Mesodermal cell (in vitro differentiated cells): ENCODE data around the gene RAD18.

Source experiments
- H3K27ac ChIP-seq: 2 replicates; pipeline ENCODE4 v1.7.0; 2013; ENCODE audit warnings: mild to moderate bottlenecking, low read depth, low read length, moderate library complexity; ENCODE audit not compliant: severe bottlenecking
- H3K36me3 ChIP-seq: 2 replicates; pipeline ENCODE4 v1.7.1; 2013; ENCODE audit warnings: mild to moderate bottlenecking, low read length, moderate library complexity; ENCODE audit not compliant: control insufficient read depth, insufficient read depth
- H3K4me1 ChIP-seq: one replicate; pipeline ENCODE4 v1.7.1; 2013; ENCODE audit warnings: mild to moderate bottlenecking, low read length; ENCODE audit not compliant: insufficient read depth, control insufficient read depth, poor library complexity, severe bottlenecking
- H3K4me3 ChIP-seq: 2 replicates; pipeline ENCODE4 v1.7.0; 2013; ENCODE audit warnings: low read length, control low read depth, mild to moderate bottlenecking; ENCODE audit not compliant: insufficient read depth, poor library complexity, severe bottlenecking; ENCODE audit errors: extremely low read depth
- H3K9me3 ChIP-seq: 2 replicates; pipeline ENCODE4 v1.7.1; 2013; ENCODE audit warnings: mild to moderate bottlenecking, low read length, moderate library complexity; ENCODE audit not compliant: control insufficient read depth
- WGBS, 2 experiments: methylation state at CpG; one replicate each; pipeline ENCODE4 v1.1.5; 2013; ENCODE audit warnings: missing lambda C conversion rate in 2 of 2; ENCODE audit not compliant: insufficient coverage in 2 of 2; 5-methylcytosine and 5-hydroxymethylcytosine counted together

RAD18 gene

GRCh38 chr3:8848696-8849131 lies 114.6 kb downstream of the RAD18 start:
- Histone ChIP-seq H3K27ac (peak overlapping the region; percentile 62), H3K4me1 (peaks cover 41% of the 10 kb centered on the region), H3K9me3 (no peaks in the 10 kb centered on the region), H3K36me3 (no peaks in the 10 kb centered on the region), H3K4me3 (no peak overlapping the region)
- 95 to 97% methylated on average over 4 to 5 of the region's 5 CpGs for WGBS, 2 experiments

DNA sequence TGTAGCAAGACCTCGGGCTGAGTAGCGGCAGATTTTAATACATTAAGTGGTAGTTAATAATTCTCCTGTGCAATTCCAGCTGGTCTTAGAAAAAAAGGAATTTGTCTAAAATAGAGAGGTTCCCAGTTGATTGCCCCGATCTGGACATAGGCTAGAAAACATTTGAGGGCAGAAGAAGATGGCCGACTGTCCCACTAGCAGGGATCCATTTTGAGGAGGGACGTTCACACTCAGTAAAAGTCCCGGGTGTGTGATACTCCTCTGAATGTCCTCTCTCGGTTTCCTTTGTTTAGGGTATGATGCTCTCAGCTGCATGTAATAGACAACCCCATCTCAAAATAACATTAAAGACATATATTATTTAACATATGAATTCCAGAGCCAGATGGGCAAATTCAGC lies 116.0 kb downstream of the RAD18 start:
- Histone ChIP-seq H3K4me3 (no peak overlapping the region), H3K9me3 (no peaks in the 10 kb centered on the region), H3K27ac (no peak overlapping the region), H3K4me1 (peaks cover 41% of the 10 kb centered on the region), H3K36me3 (no peaks in the 10 kb centered on the region)
- WGBS, 2 experiments = 88 to 93% methylated on average over 3 to 4 of the region's 7 CpGs

DNA sequence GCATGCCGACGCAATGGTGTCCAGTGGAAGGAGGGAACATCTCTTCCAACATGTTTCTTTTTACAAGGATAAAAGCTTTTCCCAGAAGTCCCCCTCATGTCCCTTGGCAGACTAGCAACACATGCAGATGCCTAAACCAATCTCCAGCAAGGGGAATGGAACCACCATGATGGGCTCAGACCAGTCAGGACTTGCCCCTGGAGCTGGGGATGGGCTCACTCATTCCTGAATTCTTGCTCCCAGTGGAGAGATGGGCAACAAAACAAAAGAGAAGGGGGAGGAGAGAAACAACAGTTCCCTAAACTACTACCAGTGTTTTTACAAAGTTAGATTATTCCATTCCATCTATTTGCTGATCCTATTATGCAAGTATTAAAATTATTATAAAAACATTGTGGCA lies 117.1 kb downstream of the RAD18 start:
- 80 to 100% methylated on average over 1 to 2 of the region's 2 CpGs for WGBS, 2 experiments
- Histone ChIP-seq H3K9me3 (no peaks in the 10 kb centered on the region), H3K4me1 (peaks cover 34% of the 10 kb centered on the region), H3K4me3 (no peak overlapping the region), H3K27ac (peak overlapping the region; percentile 10), H3K36me3 (no peaks in the 10 kb centered on the region)

DNA sequence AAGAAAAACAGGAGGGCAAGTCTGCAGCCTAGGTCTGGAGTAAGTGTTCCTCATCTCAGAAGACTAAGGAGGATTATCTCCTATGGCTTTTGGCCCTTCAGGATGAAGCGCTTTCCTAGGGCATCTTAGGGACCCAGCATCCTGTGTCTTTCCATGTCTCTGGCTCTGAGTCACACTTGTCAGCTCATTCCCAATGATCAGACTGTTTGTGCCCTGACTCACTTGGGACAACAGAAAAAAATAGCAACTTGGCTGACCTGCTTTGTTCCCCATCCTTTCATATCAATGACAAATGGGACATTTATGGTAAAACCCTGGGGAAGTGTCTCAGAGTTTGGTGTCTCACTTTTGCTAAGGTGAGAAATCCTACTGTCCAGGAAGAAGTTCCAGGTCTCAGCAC lies 117.6 kb downstream of the RAD18 start:
- H3K9me3 ChIP-seq = no peaks in the 10 kb centered on the region
- peaks cover 34% of the 10 kb centered on the region for H3K4me1 ChIP-seq
- 93 to 100% methylated on average over 1 of the region's 1 CpG for WGBS, 2 experiments
- H3K36me3 ChIP-seq = no peaks in the 10 kb centered on the region
- H3K4me3 ChIP-seq = no peak overlapping the region
- peak overlapping the region; percentile 10 for H3K27ac ChIP-seq

GRCh38 chr3:8843347-8843746 lies 119.9 kb downstream of the RAD18 start:
- no peaks in the 10 kb centered on the region for H3K9me3 ChIP-seq
- H3K36me3 ChIP-seq = no peaks in the 10 kb centered on the region
- peaks cover 26% of the 10 kb centered on the region for H3K4me1 ChIP-seq
- no peak overlapping the region for H3K4me3 ChIP-seq
- 93 to 98% methylated on average over 6 to 7 of the region's 7 CpGs for WGBS, 2 experiments
- H3K27ac ChIP-seq = no peak overlapping the region

- Histone ChIP-seq H3K9me3 (no peaks in the 10 kb centered on the region), H3K27ac (no peak overlapping the region), H3K4me1 (peaks cover 18% of the 10 kb centered on the region), H3K36me3 (no peaks in the 10 kb centered on the region), H3K4me3 (no peak overlapping the region)
- 100% methylated on average over 1 of the region's 2 CpGs; no CpG with 5 or more reads in 1 of the 2 experiments for WGBS, 2 experiments
These were observed 121.0 kb downstream of the RAD18 start for GRCh38 chr3:8842293-8842692.

- no peak overlapping the region for H3K27ac ChIP-seq
- 80 to 88% methylated on average over 1 of the region's 3 CpGs for WGBS, 2 experiments
These were observed 121.8 kb downstream of the RAD18 start for GRCh38 chr3:8841472-8841871.

DNA sequence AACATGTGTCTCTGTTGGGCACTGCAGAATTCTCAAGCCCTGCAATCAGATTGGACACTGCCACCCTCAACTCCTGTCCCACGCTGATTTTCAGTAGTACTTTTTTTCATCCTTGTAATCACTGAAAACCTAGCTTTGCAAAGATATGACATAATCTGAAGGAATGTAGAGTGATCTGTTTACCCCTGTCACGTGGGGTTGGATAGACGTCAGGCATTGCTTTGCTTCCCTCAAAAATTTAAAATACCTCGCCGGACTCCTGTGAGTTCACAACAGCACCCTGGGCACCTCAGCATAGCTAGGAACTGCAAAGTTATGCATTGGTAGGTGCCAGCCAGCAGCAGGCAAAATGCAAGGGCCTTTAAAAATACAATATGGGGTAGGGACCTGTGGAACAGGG lies 122.7 kb downstream of the RAD18 start:
- no peak overlapping the region for H3K4me3 ChIP-seq
- no peak overlapping the region for H3K27ac ChIP-seq
- 94% methylated on average over 2 of the region's 5 CpGs; no CpG with 5 or more reads in 1 of the 2 experiments for WGBS, 2 experiments
- no peaks in the 10 kb centered on the region for H3K36me3 ChIP-seq
- H3K9me3 ChIP-seq = no peaks in the 10 kb centered on the region
- peaks cover 3% of the 10 kb centered on the region for H3K4me1 ChIP-seq

More at GRCh38 chr3:8841472-8841871, 121.8 kb downstream of the RAD18 start:
- no peaks in the 10 kb centered on the region for H3K9me3 ChIP-seq
- peaks cover 9% of the 10 kb centered on the region for H3K4me1 ChIP-seq
- no peaks in the 10 kb centered on the region for H3K36me3 ChIP-seq
- H3K4me3 ChIP-seq = no peak overlapping the region

GRCh38 chr3:8839607-8840325 lies 123.5 kb downstream of the RAD18 start:
- no peak overlapping the region for H3K27ac ChIP-seq
- no peaks in the 10 kb centered on the region for H3K9me3 ChIP-seq
- peaks cover 3% of the 10 kb centered on the region for H3K4me1 ChIP-seq
- 89 to 91% methylated on average over 3 to 7 of the region's 9 CpGs for WGBS, 2 experiments
- H3K4me3 ChIP-seq = no peak overlapping the region
- no peaks in the 10 kb centered on the region for H3K36me3 ChIP-seq

DNA sequence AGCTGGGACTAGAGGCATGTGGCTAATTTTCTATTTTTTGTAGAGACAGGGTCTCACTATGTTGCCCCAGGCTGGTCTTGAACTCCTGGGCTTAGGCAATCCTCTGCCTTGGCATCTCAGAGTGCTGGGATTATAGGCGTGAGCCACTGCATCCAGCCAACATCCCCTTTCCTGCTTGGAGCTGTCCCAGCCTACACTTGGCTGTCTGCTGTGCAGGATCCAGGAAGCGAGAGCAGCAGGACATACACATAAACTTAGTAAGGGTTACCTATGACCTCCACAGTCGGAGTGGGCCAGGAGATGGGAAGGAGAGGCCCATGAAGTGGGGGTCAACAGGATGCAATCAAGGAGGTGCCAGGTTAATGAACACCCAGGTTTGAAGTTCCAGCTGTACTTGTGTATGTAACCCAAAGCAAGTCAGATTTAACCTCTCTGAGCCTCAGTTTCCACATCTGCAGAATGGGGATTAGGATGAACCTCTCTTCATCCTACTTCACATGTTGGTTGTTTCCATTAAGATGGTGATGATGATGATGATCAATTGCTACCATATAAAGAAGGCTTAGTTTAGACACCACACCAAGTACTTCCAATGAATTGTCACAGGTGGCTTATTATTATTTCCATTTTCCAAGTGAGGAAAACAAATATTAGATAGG lies 124.4 kb downstream of the RAD18 start:
- no peaks in the 10 kb centered on the region for H3K36me3 ChIP-seq
- H3K4me3 ChIP-seq = no peak overlapping the region
- H3K4me1 ChIP-seq = peaks cover 3% of the 10 kb centered on the region
- H3K27ac ChIP-seq = no peak overlapping the region
- no peaks in the 10 kb centered on the region for H3K9me3 ChIP-seq
- WGBS, 2 experiments = 93 to 100% methylated on average over 3 of the region's 3 CpGs

DNA sequence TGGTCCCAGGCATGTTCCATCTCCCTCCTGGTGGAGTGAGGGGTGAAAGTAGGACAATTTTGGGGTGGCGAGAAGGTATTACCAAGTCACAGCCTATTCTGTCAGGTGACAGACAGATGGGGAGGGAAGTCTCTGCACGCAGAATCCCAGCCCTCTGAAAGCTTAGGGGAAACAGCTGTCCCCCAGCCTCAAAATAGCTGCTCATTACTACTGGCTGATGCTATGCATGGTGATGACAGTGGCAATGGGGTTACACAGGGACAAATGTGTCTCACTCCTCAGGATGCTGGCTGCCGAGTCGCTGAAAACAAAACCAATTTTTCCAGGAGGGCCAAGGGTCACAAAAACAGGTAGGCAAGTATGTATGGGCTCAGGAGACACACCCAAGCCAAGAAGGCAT lies 125.0 kb downstream of the RAD18 start:
- no peak overlapping the region for H3K27ac ChIP-seq
- no peaks in the 10 kb centered on the region for H3K9me3 ChIP-seq
- no peaks in the 10 kb centered on the region for H3K36me3 ChIP-seq
- H3K4me1 ChIP-seq = peaks cover 3% of the 10 kb centered on the region
- 89 to 100% methylated on average over 2 to 4 of the region's 4 CpGs for WGBS, 2 experiments
- no peak overlapping the region for H3K4me3 ChIP-seq
